Fibroblast of lung (primary cell): ENCODE results near the gene SMCO2.

Experiments used
- CTCF ChIP-seq, 2 donors: IDR thresholded peaks in 1 of 2; conservative IDR thresholded peaks in 1 of 2; 1 replicate in 1 of 2; 2 replicates in 1 of 2; pipeline ENCODE4 v1.5.1; 2011 to 2012; ENCODE audit warnings: low read length in 2 of 2, control low read depth in 1 of 2, inconsistent platforms in 1 of 2, low read depth in 1 of 2, mild to moderate bottlenecking in 1 of 2
- EZH2 ChIP-seq: IDR thresholded peaks from 2 replicates; pipeline ENCODE4 v1.5.1; 2012; ENCODE audit warnings: low read length, control low read depth, mild to moderate bottlenecking; ENCODE audit errors: missing control alignments

DNA sequence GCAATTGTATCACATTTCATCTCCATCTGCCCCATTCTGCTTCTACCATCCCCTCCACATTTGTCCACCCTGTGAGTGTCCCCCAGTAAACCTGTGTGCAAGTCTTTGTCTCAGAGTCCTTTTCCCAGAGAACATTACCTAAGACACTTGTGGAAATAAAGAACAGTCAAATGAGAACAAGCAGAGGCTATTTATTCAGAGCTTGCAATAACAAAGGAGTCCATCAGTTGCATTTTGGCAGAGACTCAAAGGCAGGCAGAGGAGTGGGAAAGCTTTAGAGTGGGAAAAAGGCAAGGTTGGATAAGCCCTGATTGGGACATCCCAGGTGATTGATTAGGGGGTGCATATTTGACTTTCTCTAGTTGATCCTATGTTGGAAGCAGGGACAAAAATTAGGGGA, 59.2 kb downstream of the SMCO2 start:
- no peak for TF ChIP-seq CTCF (conservative IDR thresholded peaks at IDR 0.05 in 1 of 2, IDR thresholded peaks at IDR 0.05 in 1 of 2; ENCODE audit: low read depth in 1 of 2, low read length in 2 of 2)
- TF ChIP-seq EZH2: no peak
